ENCODE results near the gene NKIRAS1.

Gene NKIRAS1

GRCh38 chr3:23926246-23926645, 9.5 kb upstream of the NKIRAS1 start:
- H3K27me3 ChIP-seq (ENCODE audit: insufficient read depth, low read depth), result no peaks in the 10 kb centered on the region
- no peaks in the 10 kb centered on the region for H3K36me3 ChIP-seq (ENCODE audit: insufficient read depth)
- no peak overlapping the region for H3K9ac ChIP-seq
- no peak overlapping the region for H3K4me3 ChIP-seq (IDR thresholded peaks at IDR 0.05; ENCODE audit: insufficient read depth, low read depth, low read length)
- H3K4me1 ChIP-seq (ENCODE audit: low read depth, poor library complexity, severe bottlenecking), result no peaks in the 10 kb centered on the region
- H3K4me2 ChIP-seq, result no peak overlapping the region
- no peaks in the 10 kb centered on the region for H4K20me1 ChIP-seq (ENCODE audit: insufficient read depth)
- H3K79me2 ChIP-seq (ENCODE audit: insufficient read depth, low read depth), result no peaks in the 10 kb centered on the region
- no peak overlapping the region for H2AFZ ChIP-seq (ENCODE audit: low read depth)
- no peak for TF ChIP-seq CTCF (conservative IDR thresholded peaks at IDR 0.05; ENCODE audit: low read depth, low read length)
- H3K27ac ChIP-seq, result no peak overlapping the region

- TF ChIP-seq CTCF (conservative IDR thresholded peaks at IDR 0.05; ENCODE audit: low read depth, low read length), result no peak
- Histone ChIP-seq H3K27ac (no peak overlapping the region), H2AFZ (ENCODE audit: low read depth) (no peak overlapping the region)
Measured at GRCh38 chr3:23923786-23924185, 7.0 kb upstream of the NKIRAS1 start.

GRCh38 chr3:23921052-23921511, 4.3 kb upstream of the NKIRAS1 start:
- H3K4me1 ChIP-seq (ENCODE audit: low read depth, poor library complexity, severe bottlenecking), result peaks cover 10% of the 10 kb centered on the region
- H3K4me3 ChIP-seq (IDR thresholded peaks at IDR 0.05; ENCODE audit: insufficient read depth, low read depth, low read length), result no peak overlapping the region
- no peak overlapping the region for H3K27ac ChIP-seq
- peaks cover 7% of the 10 kb centered on the region; the same call in 1 of the 2 replicates for H3K36me3 ChIP-seq (ENCODE audit: insufficient read depth)
- peaks cover 21% of the 10 kb centered on the region for H3K79me2 ChIP-seq (ENCODE audit: insufficient read depth, low read depth)
- no peak overlapping the region for H3K9ac ChIP-seq
- no peak for TF ChIP-seq CTCF (conservative IDR thresholded peaks at IDR 0.05; ENCODE audit: low read depth, low read length)
- no peak overlapping the region for H2AFZ ChIP-seq (ENCODE audit: low read depth)
- H3K4me2 ChIP-seq, result no peak overlapping the region
- H3K27me3 ChIP-seq (ENCODE audit: insufficient read depth, low read depth), result no peaks in the 10 kb centered on the region
- peaks cover 3% of the 10 kb centered on the region; the same call in 1 of the 2 replicates for H4K20me1 ChIP-seq (ENCODE audit: insufficient read depth)

More at GRCh38 chr3:23923786-23924185, 7.0 kb upstream of the NKIRAS1 start:
- Histone ChIP-seq H3K4me2 (no peak overlapping the region), H3K36me3 (ENCODE audit: insufficient read depth) (no peaks in the 10 kb centered on the region), H3K27me3 (ENCODE audit: insufficient read depth, low read depth) (no peaks in the 10 kb centered on the region), H3K79me2 (ENCODE audit: insufficient read depth, low read depth) (0 out of 2 replicates have a peak, but pooled peaks cover 1% of the 10 kb centered on the region), H4K20me1 (ENCODE audit: insufficient read depth) (no peaks in the 10 kb centered on the region), H3K9ac (no peak overlapping the region), H3K4me1 (ENCODE audit: low read depth, poor library complexity, severe bottlenecking) (peaks cover 5% of the 10 kb centered on the region), H3K4me3 (IDR thresholded peaks at IDR 0.05; ENCODE audit: insufficient read depth, low read depth, low read length) (no peak overlapping the region)

GRCh38 chr3:23920151-23920655, 3.4 kb upstream of the NKIRAS1 start:
- Histone ChIP-seq H3K4me3 (IDR thresholded peaks at IDR 0.05; ENCODE audit: insufficient read depth, low read depth, low read length) (no peak overlapping the region), H3K36me3 (ENCODE audit: insufficient read depth) (peaks cover 7% of the 10 kb centered on the region; the same call in 1 of the 2 replicates), H3K4me1 (ENCODE audit: low read depth, poor library complexity, severe bottlenecking) (peaks cover 14% of the 10 kb centered on the region), H4K20me1 (ENCODE audit: insufficient read depth) (peaks cover 3% of the 10 kb centered on the region; the same call in 1 of the 2 replicates), H3K9ac (no peak overlapping the region), H3K27ac (no peak overlapping the region), H3K27me3 (ENCODE audit: insufficient read depth, low read depth) (no peaks in the 10 kb centered on the region), H3K4me2 (no peak overlapping the region), H3K79me2 (ENCODE audit: insufficient read depth, low read depth) (peaks cover 21% of the 10 kb centered on the region), H2AFZ (ENCODE audit: low read depth) (no peak overlapping the region)
- no peak for TF ChIP-seq CTCF (conservative IDR thresholded peaks at IDR 0.05; ENCODE audit: low read depth, low read length)
